ENCODE measurements around the gene ANXA10.

GRCh38 chr4:168109527-168109926 lies 17.2 kb downstream of the ANXA10 start:
- no peak for TF ChIP-seq POLR2A (IDR thresholded peaks at IDR 0.05; ENCODE audit: low read length)
- no peak for TF ChIP-seq GATA1 (IDR thresholded peaks at IDR 0.05; ENCODE audit: low read depth, low read length)
